Measurements from ENCODE around the gene LCN9.

The LCN9 gene

GRCh38 chr9:135712613-135713295 lies 49.6 kb downstream of the LCN9 start:
- H3K27me3 ChIP-seq (replicated peaks; ENCODE audit: control insufficient read depth, insufficient read depth, low read length) = peaks cover 3% of the 10 kb centered on the region
- no peak for TF ChIP-seq CTCF (IDR thresholded peaks at IDR 0.05; ENCODE audit: insufficient read depth, low read length, poor library complexity, severe bottlenecking)
- DNase-seq (ENCODE audit: extremely low read depth, insufficient read length) = no peak
- H3K4me3 ChIP-seq (replicated peaks; ENCODE audit: low read depth, low read length) = no peak overlapping the region
- H3K36me3 ChIP-seq (ENCODE audit: control insufficient read depth, insufficient read depth, low read length) = no peaks in the 10 kb centered on the region

- Histone ChIP-seq H3K27me3 (replicated peaks; ENCODE audit: control insufficient read depth, insufficient read depth, low read length) (peaks cover 3% of the 10 kb centered on the region), H3K36me3 (ENCODE audit: control insufficient read depth, insufficient read depth, low read length) (no peaks in the 10 kb centered on the region), H3K4me3 (replicated peaks; ENCODE audit: low read depth, low read length) (no peak overlapping the region)
- no peak for TF ChIP-seq CTCF (IDR thresholded peaks at IDR 0.05; ENCODE audit: insufficient read depth, low read length, poor library complexity, severe bottlenecking)
- DNase-seq (ENCODE audit: extremely low read depth, insufficient read length) = no peak
Observed at GRCh38 chr9:135714242-135715055, 51.3 kb downstream of the LCN9 start.

- TF ChIP-seq CTCF (IDR thresholded peaks at IDR 0.05; ENCODE audit: insufficient read depth, low read length, poor library complexity, severe bottlenecking) = no peak
- Histone ChIP-seq H3K27me3 (replicated peaks; ENCODE audit: control insufficient read depth, insufficient read depth, low read length) (peaks cover 3% of the 10 kb centered on the region), H3K4me3 (replicated peaks; ENCODE audit: low read depth, low read length) (no peak overlapping the region)
Observed at GRCh38 chr9:135715056-135715595, 52.0 kb downstream of the LCN9 start.

GRCh38 chr9:135716045-135716444 lies 52.9 kb downstream of the LCN9 start:
- TF ChIP-seq CTCF (IDR thresholded peaks at IDR 0.05; ENCODE audit: insufficient read depth, low read length, poor library complexity, severe bottlenecking) = no peak
- peaks cover 3% of the 10 kb centered on the region for H3K27me3 ChIP-seq (replicated peaks; ENCODE audit: control insufficient read depth, insufficient read depth, low read length)

More at GRCh38 chr9:135715056-135715595, 52.0 kb downstream of the LCN9 start:
- DNase-seq (ENCODE audit: extremely low read depth, insufficient read length) = no peak
- no peaks in the 10 kb centered on the region for H3K36me3 ChIP-seq (ENCODE audit: control insufficient read depth, insufficient read depth, low read length)

More at GRCh38 chr9:135716045-135716444, 52.9 kb downstream of the LCN9 start:
- DNase-seq (ENCODE audit: extremely low read depth, insufficient read length) = no peak
- Histone ChIP-seq H3K36me3 (ENCODE audit: control insufficient read depth, insufficient read depth, low read length) (no peaks in the 10 kb centered on the region), H3K4me3 (replicated peaks; ENCODE audit: low read depth, low read length) (no peak overlapping the region)

Measured in GM06990 (cell line).